ENCODE data around the gene ONECUT2.

DNA sequence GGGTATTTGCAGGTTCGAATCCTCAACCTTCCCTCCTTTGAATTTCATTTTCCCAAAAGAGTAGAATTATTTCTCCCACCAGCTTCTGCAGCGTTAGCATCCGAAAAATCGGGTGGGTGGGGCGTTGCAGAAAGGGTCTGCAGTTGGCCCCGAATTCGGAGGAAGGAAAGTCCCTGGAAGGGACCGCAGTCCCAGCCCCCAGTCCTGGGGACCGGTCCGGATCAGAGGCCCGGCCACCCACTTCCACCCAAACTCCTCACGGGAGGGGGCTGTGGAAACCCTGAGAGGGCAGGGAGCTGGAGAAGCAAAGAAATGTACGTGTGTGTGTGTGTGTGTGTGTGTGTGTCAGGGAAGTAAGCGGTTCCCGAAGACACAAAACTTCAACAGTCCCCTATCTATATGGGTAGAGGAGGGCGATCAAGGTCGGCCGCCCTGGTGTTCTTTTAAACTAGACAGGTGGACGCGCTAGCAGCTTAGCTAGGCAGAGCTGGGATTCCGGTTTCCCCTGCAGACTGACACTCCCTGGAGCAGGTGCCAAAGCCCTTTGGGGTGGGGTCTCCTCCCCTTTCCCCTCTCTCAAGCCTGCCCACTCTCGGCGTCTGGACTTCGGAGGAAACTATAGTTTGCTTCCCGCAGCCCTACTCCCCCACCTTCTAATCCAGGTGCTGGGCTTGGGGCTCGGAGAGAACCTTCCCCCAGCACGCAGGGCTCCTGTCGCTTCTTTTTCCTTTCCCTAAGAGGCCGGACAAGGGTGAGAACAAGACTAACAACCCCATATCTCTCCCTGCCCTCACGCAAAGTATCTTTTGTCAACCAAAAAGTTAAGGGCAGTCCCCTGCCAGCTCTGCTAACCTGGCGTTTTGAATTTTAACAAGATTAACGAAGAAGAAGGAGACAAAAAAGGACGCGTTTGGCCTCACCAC, 4.8 kb upstream of the ONECUT2 start:
- TF ChIP-seq, protein P1, sequence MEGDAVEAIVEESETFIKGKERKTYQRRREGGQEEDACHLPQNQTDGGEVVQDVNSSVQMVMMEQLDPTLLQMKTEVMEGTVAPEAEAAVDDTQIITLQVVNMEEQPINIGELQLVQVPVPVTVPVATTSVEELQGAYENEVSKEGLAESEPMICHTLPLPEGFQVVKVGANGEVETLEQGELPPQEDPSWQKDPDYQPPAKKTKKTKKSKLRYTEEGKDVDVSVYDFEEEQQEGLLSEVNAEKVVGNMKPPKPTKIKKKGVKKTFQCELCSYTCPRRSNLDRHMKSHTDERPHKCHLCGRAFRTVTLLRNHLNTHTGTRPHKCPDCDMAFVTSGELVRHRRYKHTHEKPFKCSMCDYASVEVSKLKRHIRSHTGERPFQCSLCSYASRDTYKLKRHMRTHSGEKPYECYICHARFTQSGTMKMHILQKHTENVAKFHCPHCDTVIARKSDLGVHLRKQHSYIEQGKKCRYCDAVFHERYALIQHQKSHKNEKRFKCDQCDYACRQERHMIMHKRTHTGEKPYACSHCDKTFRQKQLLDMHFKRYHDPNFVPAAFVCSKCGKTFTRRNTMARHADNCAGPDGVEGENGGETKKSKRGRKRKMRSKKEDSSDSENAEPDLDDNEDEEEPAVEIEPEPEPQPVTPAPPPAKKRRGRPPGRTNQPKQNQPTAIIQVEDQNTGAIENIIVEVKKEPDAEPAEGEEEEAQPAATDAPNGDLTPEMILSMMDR (IDR thresholded peaks at IDR 0.05), result no peak
- no peak for TF ChIP-seq POLR2A (IDR thresholded peaks at IDR 0.05)

Measured in uterus (tissue), 2 donors.